WTC11 (cell line): ENCODE measurements around the gene PARK7.

Experiments
- ATF2 ChIP-seq: sonication (generic); formaldehyde crosslinking; IDR thresholded peaks from 2 replicates; pipeline ENCODE4 v1.8.1; 2022; ENCODE audit warnings: low read depth, missing genetic modification reagents, borderline replicate concordance
- ELF4 ChIP-seq: sonication (generic); formaldehyde crosslinking; IDR thresholded peaks from 2 replicates; pipeline ENCODE4 v1.8.1; 2022; ENCODE audit warnings: low read depth, mild to moderate bottlenecking, moderate library complexity, missing genetic modification reagents
- JUN ChIP-seq: sonication (generic); formaldehyde crosslinking; IDR thresholded peaks from 2 replicates; pipeline ENCODE4 v1.8.0; 2023; ENCODE audit warnings: mild to moderate bottlenecking, missing genetic modification reagents
- MAX ChIP-seq: sonication (generic); formaldehyde crosslinking; IDR thresholded peaks from 2 replicates; pipeline ENCODE4 v1.8.0; 2022; ENCODE audit warnings: mild to moderate bottlenecking, missing genetic modification reagents
- NFYB ChIP-seq: sonication (generic); formaldehyde crosslinking; conservative IDR thresholded peaks from 2 replicates; pipeline ENCODE4 v1.8.0; 2022; ENCODE audit warnings: low read depth, missing genetic modification reagents
- NR2C2 ChIP-seq: sonication (generic); formaldehyde crosslinking; IDR thresholded peaks from 2 replicates; pipeline ENCODE4 v1.8.0; 2022; ENCODE audit warnings: mild to moderate bottlenecking, missing genetic modification reagents
- PREB ChIP-seq: sonication (generic); formaldehyde crosslinking; IDR thresholded peaks from 2 replicates; pipeline ENCODE4 v1.8.1; 2022; ENCODE audit warnings: mild to moderate bottlenecking, missing genetic modification reagents, moderate library complexity, borderline replicate concordance
- TEAD1 ChIP-seq: sonication (generic); formaldehyde crosslinking; IDR thresholded peaks from 2 replicates; pipeline ENCODE4 v1.8.0; 2022; ENCODE audit warnings: mild to moderate bottlenecking, missing genetic modification reagents
- TP53 ChIP-seq: sonication (generic); formaldehyde crosslinking; IDR thresholded peaks from 2 replicates; pipeline ENCODE4 v1.8.1; 2023; ENCODE audit warnings: mild to moderate bottlenecking, missing genetic modification reagents
- USF1 ChIP-seq: sonication (generic); formaldehyde crosslinking; IDR thresholded peaks from 2 replicates; pipeline ENCODE4 v1.8.0; 2022; ENCODE audit warnings: mild to moderate bottlenecking, missing genetic modification reagents
- ZNF263 ChIP-seq: sonication (generic); formaldehyde crosslinking; IDR thresholded peaks from 2 replicates; pipeline ENCODE4 v1.8.1; 2022; ENCODE audit warnings: low read depth, mild to moderate bottlenecking, moderate library complexity, missing genetic modification reagents
- TF ChIP-seq, protein P1 (sequence below): fragments of 200-600 bp; IDR thresholded peaks from 2 replicates; pipeline ENCODE4 v1.8.0; 2022; ENCODE audit warnings: antibody characterized with exemption
- TF ChIP-seq, protein P2 (sequence below): sonication (generic); formaldehyde crosslinking; IDR thresholded peaks from 2 replicates; pipeline ENCODE4 v1.8.1; 2023; ENCODE audit warnings: mild to moderate bottlenecking, missing genetic modification reagents

GRCh38 chr1:8028571-8028910 is 67.0 kb downstream of the PARK7 start:
- TF ChIP-seq MAX (CRISPR knock-in tag): no peak
- TF ChIP-seq JUN (CRISPR knock-in tag): no peak
- TF ChIP-seq, protein P1, sequence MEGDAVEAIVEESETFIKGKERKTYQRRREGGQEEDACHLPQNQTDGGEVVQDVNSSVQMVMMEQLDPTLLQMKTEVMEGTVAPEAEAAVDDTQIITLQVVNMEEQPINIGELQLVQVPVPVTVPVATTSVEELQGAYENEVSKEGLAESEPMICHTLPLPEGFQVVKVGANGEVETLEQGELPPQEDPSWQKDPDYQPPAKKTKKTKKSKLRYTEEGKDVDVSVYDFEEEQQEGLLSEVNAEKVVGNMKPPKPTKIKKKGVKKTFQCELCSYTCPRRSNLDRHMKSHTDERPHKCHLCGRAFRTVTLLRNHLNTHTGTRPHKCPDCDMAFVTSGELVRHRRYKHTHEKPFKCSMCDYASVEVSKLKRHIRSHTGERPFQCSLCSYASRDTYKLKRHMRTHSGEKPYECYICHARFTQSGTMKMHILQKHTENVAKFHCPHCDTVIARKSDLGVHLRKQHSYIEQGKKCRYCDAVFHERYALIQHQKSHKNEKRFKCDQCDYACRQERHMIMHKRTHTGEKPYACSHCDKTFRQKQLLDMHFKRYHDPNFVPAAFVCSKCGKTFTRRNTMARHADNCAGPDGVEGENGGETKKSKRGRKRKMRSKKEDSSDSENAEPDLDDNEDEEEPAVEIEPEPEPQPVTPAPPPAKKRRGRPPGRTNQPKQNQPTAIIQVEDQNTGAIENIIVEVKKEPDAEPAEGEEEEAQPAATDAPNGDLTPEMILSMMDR: no peak
- TF ChIP-seq TP53 (CRISPR knock-in tag): no peak
- TF ChIP-seq ATF2: no peak
- no peak for TF ChIP-seq TEAD1
- TF ChIP-seq ZNF263 (CRISPR knock-in tag): no peak
- no peak for TF ChIP-seq ELF4
- TF ChIP-seq NR2C2 (CRISPR knock-in tag): no peak
- TF ChIP-seq NFYB (CRISPR knock-in tag): no peak
- TF ChIP-seq PREB (CRISPR knock-in tag): no peak
- no peak for TF ChIP-seq USF1 (CRISPR knock-in tag)
- TF ChIP-seq, protein P2, sequence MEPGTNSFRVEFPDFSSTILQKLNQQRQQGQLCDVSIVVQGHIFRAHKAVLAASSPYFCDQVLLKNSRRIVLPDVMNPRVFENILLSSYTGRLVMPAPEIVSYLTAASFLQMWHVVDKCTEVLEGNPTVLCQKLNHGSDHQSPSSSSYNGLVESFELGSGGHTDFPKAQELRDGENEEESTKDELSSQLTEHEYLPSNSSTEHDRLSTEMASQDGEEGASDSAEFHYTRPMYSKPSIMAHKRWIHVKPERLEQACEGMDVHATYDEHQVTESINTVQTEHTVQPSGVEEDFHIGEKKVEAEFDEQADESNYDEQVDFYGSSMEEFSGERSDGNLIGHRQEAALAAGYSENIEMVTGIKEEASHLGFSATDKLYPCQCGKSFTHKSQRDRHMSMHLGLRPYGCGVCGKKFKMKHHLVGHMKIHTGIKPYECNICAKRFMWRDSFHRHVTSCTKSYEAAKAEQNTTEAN (CRISPR knock-in tag): no peak
